ENCODE data around the gene YPEL2.

DNA sequence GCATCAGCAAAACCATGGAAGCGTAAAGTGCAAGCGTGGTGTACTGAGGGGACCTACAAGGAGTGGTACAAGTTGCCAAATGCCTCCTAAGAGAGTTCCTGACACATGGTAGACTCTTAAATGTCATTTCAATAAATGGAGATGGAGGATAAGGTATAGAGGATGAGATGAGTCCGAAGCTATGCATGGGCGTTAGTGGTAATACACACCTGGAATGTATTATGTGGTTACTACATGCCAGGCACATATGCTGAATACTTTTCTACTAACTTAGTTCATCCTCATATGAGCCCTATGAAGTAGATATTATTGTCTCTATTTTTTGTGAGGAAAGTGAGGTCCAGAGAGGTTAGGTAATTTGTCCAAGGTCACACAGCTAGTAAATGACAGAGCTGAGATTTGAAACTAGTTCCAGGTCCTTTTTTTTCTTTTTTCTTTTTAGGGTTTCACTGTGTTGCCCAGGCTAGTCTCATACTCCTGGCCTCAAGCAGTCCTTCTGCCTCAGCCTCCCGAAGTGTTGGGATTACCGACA, 15.5 kb downstream of the YPEL2 start:
- TF ChIP-seq, protein P1, sequence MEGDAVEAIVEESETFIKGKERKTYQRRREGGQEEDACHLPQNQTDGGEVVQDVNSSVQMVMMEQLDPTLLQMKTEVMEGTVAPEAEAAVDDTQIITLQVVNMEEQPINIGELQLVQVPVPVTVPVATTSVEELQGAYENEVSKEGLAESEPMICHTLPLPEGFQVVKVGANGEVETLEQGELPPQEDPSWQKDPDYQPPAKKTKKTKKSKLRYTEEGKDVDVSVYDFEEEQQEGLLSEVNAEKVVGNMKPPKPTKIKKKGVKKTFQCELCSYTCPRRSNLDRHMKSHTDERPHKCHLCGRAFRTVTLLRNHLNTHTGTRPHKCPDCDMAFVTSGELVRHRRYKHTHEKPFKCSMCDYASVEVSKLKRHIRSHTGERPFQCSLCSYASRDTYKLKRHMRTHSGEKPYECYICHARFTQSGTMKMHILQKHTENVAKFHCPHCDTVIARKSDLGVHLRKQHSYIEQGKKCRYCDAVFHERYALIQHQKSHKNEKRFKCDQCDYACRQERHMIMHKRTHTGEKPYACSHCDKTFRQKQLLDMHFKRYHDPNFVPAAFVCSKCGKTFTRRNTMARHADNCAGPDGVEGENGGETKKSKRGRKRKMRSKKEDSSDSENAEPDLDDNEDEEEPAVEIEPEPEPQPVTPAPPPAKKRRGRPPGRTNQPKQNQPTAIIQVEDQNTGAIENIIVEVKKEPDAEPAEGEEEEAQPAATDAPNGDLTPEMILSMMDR (IDR thresholded peaks at IDR 0.05; ENCODE audit: borderline replicate concordance, extremely low read depth, low read length, poor library complexity, severe bottlenecking) = no peak
- TF ChIP-seq EZH2 (IDR thresholded peaks at IDR 0.05; ENCODE audit: borderline replicate concordance, low read depth, low read length, severe bottlenecking) = no peak

All from DND-41 (cell line).